ENCODE measurements around the gene CADM1.

Gene CADM1

DNA sequence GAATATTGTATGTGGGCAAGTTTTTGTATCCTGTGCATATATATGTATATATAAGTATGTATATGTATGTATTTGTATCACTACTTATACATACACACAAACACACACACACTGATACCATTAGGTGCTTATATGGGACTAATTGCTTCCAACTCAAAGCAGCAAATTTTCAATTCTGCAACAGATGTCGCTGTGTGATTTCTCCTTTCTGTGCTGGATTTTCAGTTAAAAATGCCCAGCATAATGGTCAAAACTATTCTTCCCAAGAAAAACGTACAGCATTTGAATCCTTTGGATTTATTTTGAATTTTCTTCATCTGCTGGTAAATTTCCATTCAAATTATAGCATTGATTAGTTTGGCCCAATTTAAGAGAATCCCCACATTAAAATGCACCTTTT, 4.3 kb downstream of the CADM1 start:
- TF ChIP-seq, protein P1, sequence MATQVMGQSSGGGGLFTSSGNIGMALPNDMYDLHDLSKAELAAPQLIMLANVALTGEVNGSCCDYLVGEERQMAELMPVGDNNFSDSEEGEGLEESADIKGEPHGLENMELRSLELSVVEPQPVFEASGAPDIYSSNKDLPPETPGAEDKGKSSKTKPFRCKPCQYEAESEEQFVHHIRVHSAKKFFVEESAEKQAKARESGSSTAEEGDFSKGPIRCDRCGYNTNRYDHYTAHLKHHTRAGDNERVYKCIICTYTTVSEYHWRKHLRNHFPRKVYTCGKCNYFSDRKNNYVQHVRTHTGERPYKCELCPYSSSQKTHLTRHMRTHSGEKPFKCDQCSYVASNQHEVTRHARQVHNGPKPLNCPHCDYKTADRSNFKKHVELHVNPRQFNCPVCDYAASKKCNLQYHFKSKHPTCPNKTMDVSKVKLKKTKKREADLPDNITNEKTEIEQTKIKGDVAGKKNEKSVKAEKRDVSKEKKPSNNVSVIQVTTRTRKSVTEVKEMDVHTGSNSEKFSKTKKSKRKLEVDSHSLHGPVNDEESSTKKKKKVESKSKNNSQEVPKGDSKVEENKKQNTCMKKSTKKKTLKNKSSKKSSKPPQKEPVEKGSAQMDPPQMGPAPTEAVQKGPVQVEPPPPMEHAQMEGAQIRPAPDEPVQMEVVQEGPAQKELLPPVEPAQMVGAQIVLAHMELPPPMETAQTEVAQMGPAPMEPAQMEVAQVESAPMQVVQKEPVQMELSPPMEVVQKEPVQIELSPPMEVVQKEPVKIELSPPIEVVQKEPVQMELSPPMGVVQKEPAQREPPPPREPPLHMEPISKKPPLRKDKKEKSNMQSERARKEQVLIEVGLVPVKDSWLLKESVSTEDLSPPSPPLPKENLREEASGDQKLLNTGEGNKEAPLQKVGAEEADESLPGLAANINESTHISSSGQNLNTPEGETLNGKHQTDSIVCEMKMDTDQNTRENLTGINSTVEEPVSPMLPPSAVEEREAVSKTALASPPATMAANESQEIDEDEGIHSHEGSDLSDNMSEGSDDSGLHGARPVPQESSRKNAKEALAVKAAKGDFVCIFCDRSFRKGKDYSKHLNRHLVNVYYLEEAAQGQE (IDR thresholded peaks at IDR 0.05; ENCODE audit: insufficient read depth in 1 of 2, low read depth in 2 of 2, low read length in 2 of 2) = no peak
- TF ChIP-seq FOXP2 (optimal IDR thresholded peaks at IDR 0.05; ENCODE audit: borderline replicate concordance, extremely low read depth, extremely low read length, insufficient read depth) (no peak), TAF1 (IDR thresholded peaks at IDR 0.05; ENCODE audit: borderline replicate concordance, insufficient read depth, low read length) (no peak), POLR2AphosphoS5 (IDR thresholded peaks at IDR 0.05; ENCODE audit: low read depth, low read length) (no peak), SIN3A (IDR thresholded peaks at IDR 0.05; ENCODE audit: borderline replicate concordance, insufficient read depth, low read length) (no peak)

GRCh38 chr11:115499241-115499799, 4.9 kb downstream of the CADM1 start:
- TF ChIP-seq TAF1 (IDR thresholded peaks at IDR 0.05; ENCODE audit: borderline replicate concordance, insufficient read depth, low read length) (no peak), POLR2AphosphoS5 (IDR thresholded peaks at IDR 0.05; ENCODE audit: low read depth, low read length) (no peak), SIN3A (IDR thresholded peaks at IDR 0.05; ENCODE audit: borderline replicate concordance, insufficient read depth, low read length) (no peak), FOXP2 (optimal IDR thresholded peaks at IDR 0.05; ENCODE audit: borderline replicate concordance, extremely low read depth, extremely low read length, insufficient read depth) (no peak)
- TF ChIP-seq, protein P1 (IDR thresholded peaks at IDR 0.05; ENCODE audit: insufficient read depth in 1 of 2, low read depth in 2 of 2, low read length in 2 of 2) = no peak

DNA sequence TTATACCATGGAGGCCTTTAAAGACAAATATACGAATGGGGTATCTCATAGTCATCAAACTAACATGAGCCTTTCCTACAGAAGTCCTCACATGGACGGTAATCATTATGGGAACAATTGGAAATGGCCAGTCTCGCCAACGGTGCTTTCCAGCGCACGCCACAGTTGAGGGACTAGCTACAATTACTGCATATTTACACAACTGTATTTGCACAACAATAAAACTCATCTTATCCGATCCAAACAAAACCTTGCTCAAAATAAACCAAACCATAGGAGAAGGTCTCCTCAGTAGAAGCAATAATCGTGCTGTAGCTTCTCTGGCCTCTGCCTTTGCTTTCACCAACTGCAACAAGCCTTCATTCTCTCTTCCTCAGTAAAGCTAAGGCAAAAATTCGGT, 5.9 kb downstream of the CADM1 start:
- TF ChIP-seq POLR2AphosphoS5 (IDR thresholded peaks at IDR 0.05; ENCODE audit: low read depth, low read length) (no peak), FOXP2 (optimal IDR thresholded peaks at IDR 0.05; ENCODE audit: borderline replicate concordance, extremely low read depth, extremely low read length, insufficient read depth) (no peak), TAF1 (IDR thresholded peaks at IDR 0.05; ENCODE audit: borderline replicate concordance, insufficient read depth, low read length) (no peak), SIN3A (IDR thresholded peaks at IDR 0.05; ENCODE audit: borderline replicate concordance, insufficient read depth, low read length) (no peak)
- TF ChIP-seq, protein P1 (IDR thresholded peaks at IDR 0.05; ENCODE audit: insufficient read depth in 1 of 2, low read depth in 2 of 2, low read length in 2 of 2) = no peak

DNA sequence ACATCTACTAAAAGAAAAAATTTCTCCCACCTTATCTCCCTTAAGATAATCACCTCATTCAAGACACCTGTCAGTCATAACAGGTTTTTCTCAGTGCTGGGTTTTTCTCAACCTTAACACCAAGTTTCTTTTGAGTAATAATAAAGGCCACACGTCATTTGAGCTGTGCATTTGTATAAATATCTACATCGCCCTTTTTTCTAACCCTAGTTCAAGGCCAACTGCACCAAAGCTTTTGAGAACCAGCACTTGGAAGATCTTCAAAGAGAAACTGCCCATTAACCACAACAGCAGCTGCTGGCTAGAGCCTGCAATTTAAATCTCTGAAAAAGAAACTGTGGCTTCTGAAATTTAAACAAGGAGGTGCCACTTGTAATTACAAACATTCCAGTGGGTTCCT, 6.9 kb downstream of the CADM1 start:
- TF ChIP-seq TAF1 (IDR thresholded peaks at IDR 0.05; ENCODE audit: borderline replicate concordance, insufficient read depth, low read length) (no peak), FOXP2 (optimal IDR thresholded peaks at IDR 0.05; ENCODE audit: borderline replicate concordance, extremely low read depth, extremely low read length, insufficient read depth) (no peak), POLR2AphosphoS5 (IDR thresholded peaks at IDR 0.05; ENCODE audit: low read depth, low read length) (no peak), SIN3A (IDR thresholded peaks at IDR 0.05; ENCODE audit: borderline replicate concordance, insufficient read depth, low read length) (no peak)
- TF ChIP-seq, protein P1 (IDR thresholded peaks at IDR 0.05; ENCODE audit: insufficient read depth in 1 of 2, low read depth in 2 of 2, low read length in 2 of 2) = no peak

Data from PFSK-1 (cell line).